Body of pancreas (tissue), 4 donors: ENCODE measurements around the gene NCL. TPM values are rescaled to one million over a fixed set of nuclear protein-coding genes. Genes with fewer than 3 reads are reported as not detected.

Experiments
- ATAC-seq: fragments of 150-250 bp; one replicate; pipeline ENCODE4 v1.9.1; 2016
- DNase-seq, 4 donors: peaks; one replicate each; pipeline ENCODE4 v3.0.0-alpha.2; 2019
- H3K27ac ChIP-seq, 4 donors: fragments of 200-600 bp; sonication (generic); 1 replicate in 3 of 4; 2 replicates in 1 of 4; pipeline versions ENCODE4 v1.5.1 to v1.6.1; 2016 to 2019; ENCODE audit warnings: mild to moderate bottlenecking in 1 of 4, mixed read lengths in 1 of 4, moderate library complexity in 1 of 4
- H3K27me3 ChIP-seq, 2 donors: fragments of 200-600 bp; sonication (generic); one replicate each; pipeline ENCODE4 v1.6.0; 2016; ENCODE audit warnings: mild to moderate bottlenecking in 1 of 2
- H3K36me3 ChIP-seq, 2 donors: fragments of 200-600 bp; sonication (generic); replicated peaks in 1 of 2; 2 replicates each; pipeline ENCODE4 v1.5.1; 2016; ENCODE audit warnings: low read depth in 2 of 2; ENCODE audit not compliant: insufficient read depth in 1 of 2
- H3K4me1 ChIP-seq: fragments of 200-600 bp; sonication (generic); one replicate; pipeline ENCODE4 v1.6.0; 2016
- H3K4me3 ChIP-seq, 2 donors: fragments of 200-600 bp; sonication (generic); 1 replicate in 1 of 2; 2 replicates in 1 of 2; pipeline ENCODE4 v1.5.1; 2016 to 2019
- H3K9me3 ChIP-seq, 3 donors: fragments of 200-600 bp; sonication (generic); 1 replicate in 2 of 3; 2 replicates in 1 of 3; pipeline ENCODE4 v1.5.1; 2016
- CTCF ChIP-seq, 7 experiments: fragments of 450-650 bp in 4 of 7; fragments of 200-600 bp in 3 of 7; sonication (generic) in 3 of 7; IDR thresholded peaks; one replicate each; pipeline ENCODE4 v1.5.1; 2016 to 2019; ENCODE audit warnings: antibody characterized with exemption in 7 of 7
- POLR2A ChIP-seq, 3 donors: fragments of 450-650 bp; IDR thresholded peaks; one replicate each; pipeline ENCODE4 v1.6.1; 2016; ENCODE audit warnings: antibody characterized with exemption in 3 of 3, mild to moderate bottlenecking in 2 of 3
- WGBS, 2 donors: methylation state at CpG; one replicate each; pipeline ENCODE4 v1.1.5; 2017; 5-methylcytosine and 5-hydroxymethylcytosine counted together
- intact Hi-C: fragments of 100-400 bp; cut with DNase I; formaldehyde crosslinking; loops from one replicate; pipeline ENCODE4 v1.15.1; 2023
- total RNA-seq, 2 donors: library from RNA; depleted of rRNA; stranded (reverse); fragments of >200 nt; gene quantifications; one replicate each; pipeline ENCODE4 v1.1.0, GENCODE V29; 2016

NCL gene
- total RNA-seq, 2 donors from 2014 or later, result 108 to 159 TPM

- intact Hi-C loops, result no loop called here
- H3K27me3 ChIP-seq, result no peaks in the 10 kb centered on the region
- DNase-seq (no peak), ATAC-seq (no peak)
- H3K27ac ChIP-seq, result no peak overlapping the region
- no peak for TF ChIP-seq CTCF (IDR thresholded peaks at IDR 0.05)
- TF ChIP-seq POLR2A (IDR thresholded peaks at IDR 0.05), result no peak
- no peaks in the 10 kb centered on the region for H3K9me3 ChIP-seq
- no peaks in the 10 kb centered on the region for H3K4me1 ChIP-seq
- H3K36me3 ChIP-seq, result no peaks in the 10 kb centered on the region
- no peak overlapping the region for H3K4me3 ChIP-seq
- WGBS, 2 donors, result 66 to 81% methylated on average over 6 to 8 of the region's 8 CpGs
These were observed 38.9 kb downstream of the NCL start for GRCh38 chr2:231425291-231425810.

- Histone ChIP-seq H3K4me3 (no peak overlapping the region), H3K4me1 (no peaks in the 10 kb centered on the region), H3K9me3 (no peaks in the 10 kb centered on the region), H3K27me3 (no peaks in the 10 kb centered on the region), H3K27ac (no peak overlapping the region), H3K36me3 (no peaks in the 10 kb centered on the region)
- 95% methylated on average over 10 of the region's 10 CpGs for WGBS, 2 donors
- TF ChIP-seq CTCF (IDR thresholded peaks at IDR 0.05) (no peak), POLR2A (IDR thresholded peaks at IDR 0.05) (no peak)
- intact Hi-C loops, result no loop called here
- DNase-seq (no peak), ATAC-seq (no peak)
These were observed 41.1 kb downstream of the NCL start for GRCh38 chr2:231423176-231423575.

- no peaks in the 10 kb centered on the region for H3K36me3 ChIP-seq
- ATAC-seq, result no peak
- H3K4me3 ChIP-seq, result no peak overlapping the region
- no peaks in the 10 kb centered on the region for H3K9me3 ChIP-seq
- H3K27ac ChIP-seq, result no peak overlapping the region
- DNase-seq, result no peak
- H3K27me3 ChIP-seq, result no peaks in the 10 kb centered on the region
- TF ChIP-seq POLR2A (IDR thresholded peaks at IDR 0.05), result no peak
- TF ChIP-seq CTCF (IDR thresholded peaks at IDR 0.05), result no peak
- intact Hi-C loops, result no loop called here
- no peaks in the 10 kb centered on the region for H3K4me1 ChIP-seq
- 74 to 77% methylated on average over 2 of the region's 2 CpGs for WGBS, 2 donors
These were observed 42.2 kb downstream of the NCL start for GRCh38 chr2:231422056-231422455.

- TF ChIP-seq CTCF (IDR thresholded peaks at IDR 0.05), result no peak
- TF ChIP-seq POLR2A (IDR thresholded peaks at IDR 0.05), result no peak
- H3K27ac ChIP-seq, result no peak overlapping the region
- H3K36me3 ChIP-seq, result no peaks in the 10 kb centered on the region
- ATAC-seq (no peak), DNase-seq (no peak)
- 71 to 79% methylated on average over 9 of the region's 9 CpGs for WGBS, 2 donors
- H3K9me3 ChIP-seq, result no peaks in the 10 kb centered on the region
- intact Hi-C loops, result no loop called here
- H3K4me1 ChIP-seq, result no peaks in the 10 kb centered on the region
- no peak overlapping the region for H3K4me3 ChIP-seq
- H3K27me3 ChIP-seq, result no peaks in the 10 kb centered on the region
These were observed 43.2 kb downstream of the NCL start for GRCh38 chr2:231421051-231421580.
